IMR-90 (cell line): ENCODE results near the gene ALG11.

Experiments
- CEBPB ChIP-seq: IDR thresholded peaks from 2 replicates; pipeline ENCODE4 v1.6.1; 2012; ENCODE audit warnings: low read depth, low read length, improper control_type of control experiment
- MXI1 ChIP-seq: IDR thresholded peaks from 2 replicates; pipeline ENCODE4 v1.6.1; 2012; ENCODE audit warnings: low read depth, mild to moderate bottlenecking, low read length, moderate library complexity, borderline replicate concordance
- TF ChIP-seq, protein P1 (sequence below): conservative IDR thresholded peaks from 2 replicates; pipeline ENCODE4 v1.5.1; 2012; ENCODE audit warnings: mild to moderate bottlenecking, low read depth, low read length, improper control_type of control experiment
- TF ChIP-seq, protein P2 (sequence below): fragments of 150-350 bp; IDR thresholded peaks from 2 replicates; pipeline ENCODE4 v1.6.1; 2016; ENCODE audit warnings: low read depth, mild to moderate bottlenecking, low read length, moderate library complexity, borderline replicate concordance

DNA sequence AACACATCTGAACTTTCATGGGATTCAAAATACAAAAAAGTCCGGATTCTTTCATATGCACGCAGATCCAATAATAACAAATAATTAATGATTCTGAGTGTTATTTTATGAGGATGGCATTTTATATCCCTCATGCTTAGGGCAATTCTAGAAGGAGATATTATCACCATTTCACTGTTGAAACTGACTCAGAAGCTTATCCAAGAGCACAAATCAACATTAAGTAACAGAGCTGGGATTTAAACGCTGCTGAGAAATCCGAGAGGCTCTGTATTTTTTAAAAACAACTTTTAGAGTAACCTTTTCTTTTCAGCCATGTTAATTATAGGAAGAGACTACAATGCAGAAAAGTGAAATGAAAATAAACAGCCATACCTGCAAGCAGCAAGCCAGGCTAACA, 31.3 kb upstream of the ALG11 start:
- TF ChIP-seq CEBPB (no peak), MXI1 (no peak)
- TF ChIP-seq, protein P1, sequence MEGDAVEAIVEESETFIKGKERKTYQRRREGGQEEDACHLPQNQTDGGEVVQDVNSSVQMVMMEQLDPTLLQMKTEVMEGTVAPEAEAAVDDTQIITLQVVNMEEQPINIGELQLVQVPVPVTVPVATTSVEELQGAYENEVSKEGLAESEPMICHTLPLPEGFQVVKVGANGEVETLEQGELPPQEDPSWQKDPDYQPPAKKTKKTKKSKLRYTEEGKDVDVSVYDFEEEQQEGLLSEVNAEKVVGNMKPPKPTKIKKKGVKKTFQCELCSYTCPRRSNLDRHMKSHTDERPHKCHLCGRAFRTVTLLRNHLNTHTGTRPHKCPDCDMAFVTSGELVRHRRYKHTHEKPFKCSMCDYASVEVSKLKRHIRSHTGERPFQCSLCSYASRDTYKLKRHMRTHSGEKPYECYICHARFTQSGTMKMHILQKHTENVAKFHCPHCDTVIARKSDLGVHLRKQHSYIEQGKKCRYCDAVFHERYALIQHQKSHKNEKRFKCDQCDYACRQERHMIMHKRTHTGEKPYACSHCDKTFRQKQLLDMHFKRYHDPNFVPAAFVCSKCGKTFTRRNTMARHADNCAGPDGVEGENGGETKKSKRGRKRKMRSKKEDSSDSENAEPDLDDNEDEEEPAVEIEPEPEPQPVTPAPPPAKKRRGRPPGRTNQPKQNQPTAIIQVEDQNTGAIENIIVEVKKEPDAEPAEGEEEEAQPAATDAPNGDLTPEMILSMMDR: no peak
- TF ChIP-seq, protein P2, sequence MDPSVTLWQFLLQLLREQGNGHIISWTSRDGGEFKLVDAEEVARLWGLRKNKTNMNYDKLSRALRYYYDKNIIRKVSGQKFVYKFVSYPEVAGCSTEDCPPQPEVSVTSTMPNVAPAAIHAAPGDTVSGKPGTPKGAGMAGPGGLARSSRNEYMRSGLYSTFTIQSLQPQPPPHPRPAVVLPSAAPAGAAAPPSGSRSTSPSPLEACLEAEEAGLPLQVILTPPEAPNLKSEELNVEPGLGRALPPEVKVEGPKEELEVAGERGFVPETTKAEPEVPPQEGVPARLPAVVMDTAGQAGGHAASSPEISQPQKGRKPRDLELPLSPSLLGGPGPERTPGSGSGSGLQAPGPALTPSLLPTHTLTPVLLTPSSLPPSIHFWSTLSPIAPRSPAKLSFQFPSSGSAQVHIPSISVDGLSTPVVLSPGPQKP: no peak
